Upper lobe of right lung (tissue), 1 donor: ENCODE results near the gene XCR1. TPM values are rescaled to one million over a fixed set of nuclear protein-coding genes. Genes with fewer than 3 reads are reported as not detected.

Experiments
- ATAC-seq: fragments of 200-7000 bp; cut with Tn5 transposase; one replicate; pipeline ENCODE4 v1.9.1; 2020; ENCODE audit warnings: mild to moderate bottlenecking, moderate library complexity
- DNase-seq: peaks from one replicate; pipeline ENCODE4 v3.0.0-alpha.2; 2020
- H3K27ac ChIP-seq: fragments of 200-600 bp; one replicate; pipeline ENCODE4 v1.8.0; 2022
- H3K27me3 ChIP-seq: fragments of 200-600 bp; one replicate; pipeline ENCODE4 v1.8.0; 2022; ENCODE audit warnings: mild to moderate bottlenecking
- H3K36me3 ChIP-seq: fragments of 200-600 bp; one replicate; pipeline ENCODE4 v1.8.0; 2022
- H3K4me1 ChIP-seq: fragments of 200-600 bp; one replicate; pipeline ENCODE4 v1.8.0; 2022
- H3K4me3 ChIP-seq: fragments of 200-600 bp; one replicate; pipeline ENCODE4 v1.8.0; 2022; ENCODE audit warnings: mild to moderate bottlenecking
- H3K9me3 ChIP-seq: fragments of 200-600 bp; one replicate; pipeline ENCODE4 v1.8.0; 2022
- intact Hi-C: fragments of 100-400 bp; cut with DNase I; formaldehyde crosslinking; loops from one replicate; pipeline ENCODE4 v1.11.0; 2022
- total RNA-seq: library from RNA; stranded (reverse); fragmentation: NEBNext Ultra II Directional; extraction: Animal tissue kit (Norgen Biotek cat#: 25700); gene quantifications from one replicate; pipeline ENCODE4 v1.2.1, GENCODE V29; 2021
- TF ChIP-seq, protein P1 (sequence below): fragments of 200-600 bp; IDR thresholded peaks from one replicate; pipeline ENCODE4 v1.8.0; 2022; ENCODE audit warnings: antibody characterized with exemption
- donor health status: DM: no; HTN: yes; CAD: no; lungs with severe emphysema.

XCR1 gene
- total RNA-seq, 1 donor from 2014 or later, result 0.26 TPM

DNA sequence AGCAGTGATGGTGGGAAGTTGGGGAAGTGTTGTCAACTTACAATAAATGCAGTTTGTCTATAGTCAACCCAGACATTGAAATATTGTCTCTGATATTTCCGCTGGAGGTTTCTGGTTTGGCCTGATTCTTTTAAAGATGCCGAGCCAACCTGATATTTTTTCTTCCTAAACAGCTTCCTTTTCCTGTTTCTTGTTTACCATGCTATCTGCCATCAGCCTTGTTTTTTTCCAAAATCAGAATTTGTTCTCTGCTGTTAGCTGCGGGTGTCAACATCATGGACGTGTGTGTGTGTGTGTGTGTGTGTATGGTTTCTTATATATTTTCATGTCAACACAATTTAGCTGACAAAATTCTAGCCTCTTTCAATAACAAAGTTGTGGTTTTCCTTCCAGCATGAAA, 41.2 kb upstream of the XCR1 start:
- H3K27me3 ChIP-seq, result no peaks in the 10 kb centered on the region
- no peak overlapping the region for H3K27ac ChIP-seq
- no peaks in the 10 kb centered on the region for H3K9me3 ChIP-seq
- H3K4me1 ChIP-seq, result peaks cover 4% of the 10 kb centered on the region
- intact Hi-C loops, result no loop called here
- DNase-seq (no peak), ATAC-seq (no peak)
- no peaks in the 10 kb centered on the region for H3K36me3 ChIP-seq
- TF ChIP-seq, protein P1, sequence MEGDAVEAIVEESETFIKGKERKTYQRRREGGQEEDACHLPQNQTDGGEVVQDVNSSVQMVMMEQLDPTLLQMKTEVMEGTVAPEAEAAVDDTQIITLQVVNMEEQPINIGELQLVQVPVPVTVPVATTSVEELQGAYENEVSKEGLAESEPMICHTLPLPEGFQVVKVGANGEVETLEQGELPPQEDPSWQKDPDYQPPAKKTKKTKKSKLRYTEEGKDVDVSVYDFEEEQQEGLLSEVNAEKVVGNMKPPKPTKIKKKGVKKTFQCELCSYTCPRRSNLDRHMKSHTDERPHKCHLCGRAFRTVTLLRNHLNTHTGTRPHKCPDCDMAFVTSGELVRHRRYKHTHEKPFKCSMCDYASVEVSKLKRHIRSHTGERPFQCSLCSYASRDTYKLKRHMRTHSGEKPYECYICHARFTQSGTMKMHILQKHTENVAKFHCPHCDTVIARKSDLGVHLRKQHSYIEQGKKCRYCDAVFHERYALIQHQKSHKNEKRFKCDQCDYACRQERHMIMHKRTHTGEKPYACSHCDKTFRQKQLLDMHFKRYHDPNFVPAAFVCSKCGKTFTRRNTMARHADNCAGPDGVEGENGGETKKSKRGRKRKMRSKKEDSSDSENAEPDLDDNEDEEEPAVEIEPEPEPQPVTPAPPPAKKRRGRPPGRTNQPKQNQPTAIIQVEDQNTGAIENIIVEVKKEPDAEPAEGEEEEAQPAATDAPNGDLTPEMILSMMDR, result no peak
- H3K4me3 ChIP-seq, result no peak overlapping the region

DNA sequence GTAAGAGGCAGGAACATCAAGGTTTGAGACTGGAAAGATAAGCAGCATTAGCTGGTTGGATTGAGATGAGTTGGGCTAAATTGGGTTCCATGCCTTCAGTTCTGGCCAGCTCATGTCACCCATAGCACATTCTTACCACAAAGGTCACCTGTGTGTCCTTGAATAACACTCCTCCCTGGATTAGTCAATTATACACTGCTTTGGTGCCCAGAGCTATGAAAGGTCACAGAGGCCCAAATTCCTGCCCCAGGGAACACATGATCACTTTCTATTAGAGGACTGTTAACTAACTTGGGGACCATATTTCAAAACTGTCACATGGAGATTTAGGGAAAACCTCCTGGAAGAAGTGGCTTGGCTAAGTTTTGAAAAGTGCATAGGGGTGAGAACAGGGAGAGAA, 40.1 kb upstream of the XCR1 start:
- H3K9me3 ChIP-seq, result no peaks in the 10 kb centered on the region
- H3K36me3 ChIP-seq, result no peaks in the 10 kb centered on the region
- H3K4me1 ChIP-seq, result peaks cover 7% of the 10 kb centered on the region
- DNase-seq (no peak), ATAC-seq (no peak)
- TF ChIP-seq, protein P1, result no peak
- no peaks in the 10 kb centered on the region for H3K27me3 ChIP-seq
- no peak overlapping the region for H3K4me3 ChIP-seq
- no peak overlapping the region for H3K27ac ChIP-seq
- intact Hi-C loops, result no loop called here

GRCh38 chr3:46065750-46066256, 38.5 kb upstream of the XCR1 start:
- no peak overlapping the region for H3K4me3 ChIP-seq
- TF ChIP-seq, protein P1, result no peak
- intact Hi-C loops, result no loop called here
- no peak for ATAC-seq
- H3K4me1 ChIP-seq, result peaks cover 9% of the 10 kb centered on the region
- H3K27ac ChIP-seq, result no peak overlapping the region
- DNase-seq, result no peak
- H3K36me3 ChIP-seq, result no peaks in the 10 kb centered on the region
- H3K9me3 ChIP-seq, result no peaks in the 10 kb centered on the region
- H3K27me3 ChIP-seq, result no peaks in the 10 kb centered on the region

- DNase-seq, result no peak
- Histone ChIP-seq H3K4me3 (no peak overlapping the region), H3K36me3 (no peaks in the 10 kb centered on the region), H3K9me3 (no peaks in the 10 kb centered on the region), H3K4me1 (peaks cover 9% of the 10 kb centered on the region), H3K27me3 (no peaks in the 10 kb centered on the region), H3K27ac (no peak overlapping the region)
- ATAC-seq, result peak; percentile 53
- intact Hi-C loops, result no loop called here
- TF ChIP-seq, protein P1, result no peak
Observed at GRCh38 chr3:46065294-46065705, 38.0 kb upstream of the XCR1 start.

DNA sequence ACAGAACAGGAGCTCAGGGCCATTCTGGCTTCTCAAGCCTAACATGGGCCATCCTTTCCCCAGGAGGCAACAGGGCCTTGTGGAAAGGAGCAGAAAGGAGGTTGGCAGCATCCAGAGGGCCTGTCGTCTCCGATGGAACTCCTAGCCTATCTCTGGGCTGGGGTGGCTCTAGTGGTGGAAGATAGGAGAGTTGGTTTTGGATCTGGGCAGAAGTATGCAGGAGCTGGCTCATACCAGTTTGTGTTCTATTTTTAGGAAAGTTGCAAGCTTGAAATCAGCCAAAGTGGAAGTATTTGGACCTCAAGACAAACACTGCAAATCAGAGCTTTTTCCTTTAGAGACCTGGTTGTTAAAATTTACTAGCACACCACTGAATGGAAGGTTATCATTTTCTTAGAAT, 35.4 kb upstream of the XCR1 start:
- intact Hi-C loops, result no loop called here

More for the DNA sequence above, 35.4 kb upstream of the XCR1 start:
- H3K9me3 ChIP-seq, result no peaks in the 10 kb centered on the region
- TF ChIP-seq, protein P1, result no peak
- H3K27ac ChIP-seq, result no peak overlapping the region
- H3K4me3 ChIP-seq, result no peak overlapping the region
- H3K4me1 ChIP-seq, result peaks cover 9% of the 10 kb centered on the region
- no peaks in the 10 kb centered on the region for H3K36me3 ChIP-seq
- DNase-seq, result no peak
- no peak for ATAC-seq
- H3K27me3 ChIP-seq, result no peaks in the 10 kb centered on the region
